ENCODE data around the gene PFDN1. TPM values are rescaled to one million over a fixed set of nuclear protein-coding genes. Genes with fewer than 3 reads are reported as not detected.

Gene PFDN1
- total RNA-seq, 4 donors from 2014 or later = 58.7 to 91.7 (median 76.2) TPM

GRCh38 chr5:140328036-140328764 lies 25.3 kb upstream of the PFDN1 start:
- H3K27ac ChIP-seq = no peak overlapping the region
- H3K4me3 ChIP-seq = no peak overlapping the region
- no peaks in the 10 kb centered on the region for H3K27me3 ChIP-seq
- H3K36me3 ChIP-seq = peaks cover 3% of the 10 kb centered on the region
- 87% methylated on average over 8 of the region's 8 CpGs for WGBS
- no peaks in the 10 kb centered on the region for H3K9me3 ChIP-seq
- H3K4me1 ChIP-seq = peaks cover 16% of the 10 kb centered on the region
- DNase-seq (ENCODE audit: low spot score in 2 of 2) = no peak
- TF ChIP-seq POLR2AphosphoS5 (IDR thresholded peaks at IDR 0.05) (no peak), CTCF (IDR thresholded peaks at IDR 0.05) (no peak), EP300 (IDR thresholded peaks at IDR 0.05) (no peak), POLR2A (IDR thresholded peaks at IDR 0.05) (no peak)

GRCh38 chr5:140327589-140327988 lies 24.7 kb upstream of the PFDN1 start:
- Histone ChIP-seq H3K9me3 (no peaks in the 10 kb centered on the region), H3K36me3 (no peaks in the 10 kb centered on the region), H3K27ac (no peak overlapping the region), H3K27me3 (no peaks in the 10 kb centered on the region), H3K4me1 (peaks cover 22% of the 10 kb centered on the region), H3K4me3 (no peak overlapping the region)
- TF ChIP-seq POLR2A (IDR thresholded peaks at IDR 0.05) (no peak), CTCF (IDR thresholded peaks at IDR 0.05) (no peak), POLR2AphosphoS5 (IDR thresholded peaks at IDR 0.05) (no peak), EP300 (IDR thresholded peaks at IDR 0.05) (no peak)
- DNase-seq (ENCODE audit: low spot score in 2 of 2) = no peak
- WGBS = 61% methylated on average over 2 of the region's 2 CpGs

GRCh38 chr5:140325486-140325885 lies 22.6 kb upstream of the PFDN1 start:
- Histone ChIP-seq H3K4me3 (no peak overlapping the region), H3K27ac (no peak overlapping the region), H3K4me1 (peaks cover 34% of the 10 kb centered on the region), H3K9me3 (no peaks in the 10 kb centered on the region), H3K27me3 (no peaks in the 10 kb centered on the region), H3K36me3 (no peaks in the 10 kb centered on the region)
- 79% methylated on average over 3 of the region's 3 CpGs for WGBS
- no peak for DNase-seq (ENCODE audit: low spot score in 2 of 2)
- TF ChIP-seq POLR2AphosphoS5 (IDR thresholded peaks at IDR 0.05) = no peak
- no peak for TF ChIP-seq EP300 (IDR thresholded peaks at IDR 0.05)
- TF ChIP-seq CTCF (IDR thresholded peaks at IDR 0.05) = no peak
- no peak for TF ChIP-seq POLR2A (IDR thresholded peaks at IDR 0.05)

- Histone ChIP-seq H3K4me3 (no peak overlapping the region), H3K27me3 (no peaks in the 10 kb centered on the region), H3K36me3 (no peaks in the 10 kb centered on the region), H3K9me3 (no peaks in the 10 kb centered on the region), H3K27ac (peak overlapping the region; percentile 82), H3K4me1 (peaks cover 34% of the 10 kb centered on the region)
- 50% methylated on average over 1 of the region's 1 CpG for WGBS
- TF ChIP-seq CTCF (IDR thresholded peaks at IDR 0.05) (no peak), POLR2AphosphoS5 (IDR thresholded peaks at IDR 0.05) (no peak), POLR2A (IDR thresholded peaks at IDR 0.05) (no peak), EP300 (IDR thresholded peaks at IDR 0.05) (no peak)
- no peak for DNase-seq (ENCODE audit: low spot score in 2 of 2)
Observed at GRCh38 chr5:140324617-140325241, 21.8 kb upstream of the PFDN1 start.

- TF ChIP-seq POLR2A (IDR thresholded peaks at IDR 0.05) (no peak), EP300 (IDR thresholded peaks at IDR 0.05) (no peak), CTCF (IDR thresholded peaks at IDR 0.05) (no peak), POLR2AphosphoS5 (IDR thresholded peaks at IDR 0.05) (no peak)
Observed at GRCh38 chr5:140324041-140324600, 21.2 kb upstream of the PFDN1 start.

More at GRCh38 chr5:140324041-140324600, 21.2 kb upstream of the PFDN1 start:
- no peak for DNase-seq (ENCODE audit: low spot score in 2 of 2)
- peaks cover 38% of the 10 kb centered on the region for H3K4me1 ChIP-seq
- H3K36me3 ChIP-seq = no peaks in the 10 kb centered on the region
- WGBS = 88% methylated on average over 5 of the region's 5 CpGs
- H3K27me3 ChIP-seq = no peaks in the 10 kb centered on the region
- peak overlapping the region; percentile 82 for H3K27ac ChIP-seq
- H3K9me3 ChIP-seq = no peaks in the 10 kb centered on the region
- H3K4me3 ChIP-seq = no peak overlapping the region

Data from suprapubic skin (tissue), 4 donors.